GM20431 (cell line): ENCODE results near the gene OLA1.

Experiments
- in situ Hi-C: fragments of 300-500 bp; cut with MseI, MboI; formaldehyde crosslinking; loops from one replicate; pipeline ENCODE4 v1.15.0; 2020; ENCODE audit warnings: low sequenced_read_pairs; ENCODE audit not compliant: unreplicated experiment

The OLA1 gene

DNA sequence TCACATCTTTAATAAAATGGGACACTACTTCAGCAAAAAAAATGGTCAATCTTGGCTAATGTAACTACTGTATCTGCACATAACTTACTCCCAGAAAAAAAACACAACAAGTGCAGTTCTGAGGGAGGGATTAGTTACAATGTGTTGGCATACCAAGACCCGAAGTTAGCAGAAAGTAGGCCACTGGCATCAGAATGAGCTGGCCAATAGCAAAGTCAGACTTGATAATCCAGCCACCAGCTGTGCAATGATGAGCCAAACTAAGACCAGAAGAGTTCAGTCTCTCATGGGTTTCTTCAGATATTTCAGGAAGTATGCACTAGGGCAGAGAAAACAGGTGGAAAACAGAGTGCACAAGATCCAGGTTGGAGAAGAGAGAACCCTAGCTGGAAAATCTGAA lies 65.3 kb downstream of the OLA1 start:
- in situ Hi-C loops = no loop called here

DNA sequence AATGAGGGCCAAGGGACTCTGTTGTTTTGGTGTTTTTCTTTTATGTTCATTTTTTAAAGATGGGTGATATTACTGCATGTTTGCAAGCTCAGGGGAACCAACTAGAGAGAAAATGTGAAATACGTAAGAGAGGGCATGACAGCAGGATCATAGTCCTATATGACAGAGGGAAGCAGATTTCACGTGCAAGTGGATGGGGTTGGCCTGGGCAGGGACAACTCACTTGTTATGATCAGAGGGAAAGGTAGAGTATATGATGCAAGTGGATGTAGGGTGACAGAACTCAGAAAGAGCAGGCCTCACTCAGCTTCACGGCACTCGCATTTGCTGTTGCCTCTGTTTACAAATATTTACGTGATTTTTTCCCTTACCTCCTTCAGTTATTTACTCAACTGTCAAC lies 67.0 kb downstream of the OLA1 start:
- in situ Hi-C loops = no loop called here

DNA sequence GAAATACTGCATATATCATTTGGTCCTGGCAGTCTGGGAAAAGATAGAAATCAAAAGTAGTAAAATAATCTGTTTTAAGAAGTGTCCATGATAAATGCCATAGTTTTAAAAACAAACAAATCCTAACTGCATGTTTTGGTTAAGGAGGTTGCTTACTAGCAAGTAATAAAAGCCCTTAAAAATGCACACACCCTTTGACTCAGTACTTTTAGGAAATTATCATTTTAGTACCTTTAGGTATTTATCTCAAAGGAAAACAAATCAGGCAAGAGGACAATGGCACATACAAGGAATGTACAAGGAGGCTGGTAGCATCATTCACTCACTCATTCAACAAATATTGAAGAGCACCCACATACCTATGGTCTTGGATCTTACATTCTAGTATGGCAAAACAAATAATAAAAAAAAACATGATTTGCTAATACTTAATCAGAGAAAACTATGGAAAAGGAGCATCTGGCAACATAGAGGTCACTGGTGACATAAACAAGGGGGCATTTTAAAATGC lies 67.6 kb downstream of the OLA1 start:
- in situ Hi-C loops = no loop called here

DNA sequence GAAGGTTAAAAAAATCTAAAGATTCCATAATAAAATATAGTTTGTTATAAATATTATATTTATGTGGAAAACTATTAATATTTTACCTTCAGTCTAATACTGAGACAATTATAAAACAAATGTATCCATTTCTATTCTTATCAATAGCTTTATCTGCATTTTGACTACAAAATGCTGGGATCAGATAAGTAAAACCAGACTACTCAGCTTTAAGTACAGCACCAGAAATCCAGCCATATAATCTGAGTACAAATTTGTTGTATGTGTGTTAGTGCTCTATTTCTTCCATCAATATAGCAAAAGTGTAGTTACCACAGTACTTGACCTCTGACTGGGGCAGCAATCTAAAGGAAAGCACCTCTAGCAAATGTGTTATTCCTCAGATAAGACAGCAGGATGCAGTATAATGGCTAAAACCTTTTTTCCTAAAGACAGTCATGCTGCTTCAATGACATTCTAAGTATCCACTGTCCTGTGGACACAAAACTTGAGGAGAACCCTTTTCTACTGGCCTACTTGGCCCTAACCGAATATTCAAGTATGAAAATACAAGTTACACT lies 68.1 kb downstream of the OLA1 start:
- in situ Hi-C loops = no loop called here

DNA sequence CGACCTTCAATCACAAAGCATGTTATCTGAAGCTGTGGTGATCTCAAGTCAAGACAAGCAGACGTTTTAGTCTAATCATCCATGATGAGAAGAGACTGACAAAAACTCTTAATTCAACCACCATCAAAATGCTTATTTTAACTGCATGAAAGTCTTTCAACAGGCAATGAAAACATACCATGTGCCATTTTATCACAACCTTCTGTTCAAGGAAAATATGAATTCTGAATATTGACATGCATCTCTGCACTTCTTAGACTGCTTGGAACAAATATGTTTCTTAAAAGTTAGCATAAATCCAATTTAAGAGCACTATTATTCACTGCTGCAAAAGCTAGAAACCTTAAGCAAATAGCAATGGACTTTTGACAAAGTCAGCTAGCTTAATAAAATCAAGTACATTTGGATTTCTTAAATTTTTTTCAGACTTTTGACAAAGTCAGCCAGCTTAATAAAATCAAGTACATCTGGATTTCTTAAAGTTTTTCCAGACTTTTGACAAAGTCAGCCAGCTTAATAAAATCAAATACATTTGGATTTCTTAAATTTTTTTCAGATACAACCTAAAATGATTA lies 70.9 kb downstream of the OLA1 start:
- in situ Hi-C loops = no loop called here

DNA sequence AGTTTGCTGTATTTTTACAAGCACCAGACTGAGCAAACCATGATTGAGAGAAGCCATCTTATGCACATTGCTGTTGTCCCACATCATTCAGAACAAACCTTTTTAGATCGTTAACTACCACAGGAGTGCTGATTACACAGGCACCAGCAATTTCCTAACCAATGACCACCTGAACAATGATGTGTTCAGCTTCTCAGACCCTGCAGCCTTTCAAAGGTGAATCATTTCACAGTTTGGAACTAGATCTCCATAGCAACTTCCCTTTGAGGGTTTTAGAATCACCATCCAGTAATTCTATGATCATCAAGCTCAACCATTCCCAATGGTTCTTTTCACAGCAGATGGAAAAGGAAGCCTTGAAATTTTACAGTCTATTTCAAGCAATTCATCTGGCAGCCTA lies 71.4 kb downstream of the OLA1 start:
- in situ Hi-C loops = no loop called here

DNA sequence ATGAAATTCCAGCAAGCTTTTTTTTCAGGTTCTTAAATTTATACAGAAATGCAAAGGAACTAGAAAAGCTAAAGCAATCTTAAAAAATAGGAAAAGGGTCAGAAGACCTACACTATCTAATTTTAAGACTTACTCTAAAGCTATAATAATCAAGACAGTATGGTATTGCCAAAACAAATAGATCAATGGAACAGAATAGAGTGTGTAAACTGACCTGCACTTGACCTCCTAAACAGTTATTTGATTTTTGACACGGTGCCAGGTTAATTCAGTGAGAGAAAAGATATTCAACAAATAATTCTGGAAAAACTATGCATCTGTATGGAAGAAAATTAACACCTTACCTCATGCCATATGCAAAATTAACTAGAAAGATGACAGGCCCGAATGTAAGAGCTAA lies 73.6 kb downstream of the OLA1 start:
- in situ Hi-C loops = no loop called here

DNA sequence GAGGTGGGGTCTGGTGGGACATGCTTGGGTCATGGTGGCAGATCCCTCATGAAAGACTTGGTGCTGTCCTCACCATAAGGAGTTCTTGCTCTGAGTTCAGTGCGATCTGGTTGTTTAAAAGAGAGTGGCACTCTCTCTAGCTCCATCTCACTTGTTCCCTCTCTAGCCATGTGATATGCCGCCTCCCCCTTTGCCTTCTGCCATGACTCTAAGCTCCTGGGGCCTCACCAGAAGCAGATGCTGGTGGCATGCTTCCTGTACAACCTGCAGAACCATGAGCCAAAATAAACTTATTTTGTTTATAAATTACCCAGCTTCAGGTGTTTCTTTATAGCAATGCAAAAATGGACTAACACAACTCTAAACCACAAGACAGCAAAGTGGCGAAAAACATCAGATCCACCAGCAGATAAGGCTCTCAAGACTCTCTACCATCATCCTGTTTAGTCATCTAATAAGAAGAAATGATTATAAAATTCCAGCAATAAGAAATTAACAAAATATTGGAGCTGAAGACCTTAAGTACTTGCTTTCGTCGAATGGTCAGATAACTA lies 75.5 kb downstream of the OLA1 start:
- in situ Hi-C loops = no loop called here

DNA sequence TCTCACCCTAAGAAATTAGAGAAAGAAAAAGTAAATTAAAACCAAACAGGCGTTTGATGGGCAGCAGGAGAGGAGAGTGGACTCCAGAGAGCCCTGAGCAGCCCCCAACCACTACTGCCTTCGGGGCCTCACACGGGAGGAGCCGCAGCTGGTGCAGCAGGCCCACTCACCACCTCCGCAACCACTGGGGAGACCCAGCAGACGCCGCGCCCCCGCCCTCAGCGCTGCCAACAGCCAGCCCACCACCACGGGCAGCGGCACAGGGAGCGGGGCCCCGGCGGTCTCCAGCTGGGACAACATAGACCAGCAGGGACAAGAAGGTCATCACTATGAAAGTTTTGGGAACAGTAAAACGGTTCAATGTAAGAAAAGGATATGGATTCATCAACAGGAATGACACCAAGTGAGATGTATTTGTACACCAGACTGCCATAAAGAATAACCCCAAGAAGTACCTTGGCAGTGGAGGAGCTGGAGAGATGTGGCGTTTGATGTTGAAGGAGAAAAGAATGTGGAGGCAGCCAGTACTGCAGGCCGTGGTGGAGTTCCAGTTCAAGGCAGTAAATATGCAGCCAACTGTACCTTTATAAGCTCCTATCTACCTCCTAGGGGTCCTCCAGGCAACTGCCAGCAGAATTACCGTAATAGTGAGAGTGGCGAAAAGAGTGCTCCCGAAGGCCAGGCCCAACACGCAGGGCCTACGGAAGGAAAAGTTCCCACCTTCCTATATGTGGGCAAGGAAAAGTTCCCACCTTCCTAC lies 76.5 kb downstream of the OLA1 start:
- in situ Hi-C loops = no loop called here

DNA sequence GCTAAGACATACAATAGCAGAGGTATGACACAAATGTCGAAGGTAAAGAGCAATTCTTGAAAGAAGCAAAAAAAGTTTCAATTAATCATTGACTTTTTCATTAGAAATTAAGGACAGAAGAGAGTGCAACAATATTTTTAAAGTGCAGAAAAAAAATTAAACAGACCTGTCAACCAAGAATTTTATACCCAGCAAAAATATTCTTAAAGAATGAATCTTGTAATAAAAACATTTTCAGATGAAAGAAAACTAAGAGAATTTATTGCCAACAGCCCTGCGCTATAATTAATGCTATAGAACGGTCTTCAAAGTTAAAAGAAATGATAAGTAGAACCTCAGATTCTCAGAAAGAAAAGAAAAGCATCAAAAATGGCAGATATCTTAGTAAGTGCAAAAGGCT lies 79.0 kb downstream of the OLA1 start:
- in situ Hi-C loops = no loop called here

DNA sequence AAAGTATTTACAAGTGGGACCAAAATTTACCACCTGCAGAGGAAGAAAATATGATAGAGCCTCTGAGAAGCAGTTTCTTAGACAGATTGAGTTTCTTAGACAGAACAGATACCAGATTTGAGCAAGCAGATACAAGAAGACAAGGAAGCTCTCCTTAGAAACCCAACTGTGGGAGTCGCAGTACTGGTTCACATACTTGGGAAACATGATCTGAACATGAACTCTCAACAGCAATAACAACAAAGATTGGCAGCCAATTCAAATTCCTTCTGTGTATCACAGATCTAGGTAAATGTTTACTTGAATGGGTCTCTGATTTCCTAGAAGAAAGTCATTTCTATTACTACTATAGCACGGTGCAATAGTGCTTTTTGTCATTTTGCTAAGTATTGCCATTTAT lies 82.1 kb downstream of the OLA1 start:
- in situ Hi-C loops = no loop called here

DNA sequence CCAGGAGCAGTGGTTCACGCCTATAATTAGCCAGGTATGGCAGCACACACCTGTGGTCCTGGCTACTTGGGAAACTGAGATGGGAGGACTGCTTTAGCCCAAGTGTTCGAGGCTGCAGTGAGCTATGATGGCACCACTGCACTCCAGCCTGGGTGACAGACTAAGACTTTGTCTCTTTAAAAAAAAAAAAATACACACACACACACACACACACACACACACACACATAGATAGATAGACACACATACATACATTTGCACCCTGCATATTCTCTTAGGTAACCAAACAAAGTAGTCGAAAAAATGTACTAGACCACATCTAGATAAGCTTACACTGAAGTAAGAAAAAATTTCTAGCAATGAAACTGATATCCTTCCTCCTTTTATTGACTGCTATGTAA lies 86.8 kb downstream of the OLA1 start:
- in situ Hi-C loops = no loop called here

DNA sequence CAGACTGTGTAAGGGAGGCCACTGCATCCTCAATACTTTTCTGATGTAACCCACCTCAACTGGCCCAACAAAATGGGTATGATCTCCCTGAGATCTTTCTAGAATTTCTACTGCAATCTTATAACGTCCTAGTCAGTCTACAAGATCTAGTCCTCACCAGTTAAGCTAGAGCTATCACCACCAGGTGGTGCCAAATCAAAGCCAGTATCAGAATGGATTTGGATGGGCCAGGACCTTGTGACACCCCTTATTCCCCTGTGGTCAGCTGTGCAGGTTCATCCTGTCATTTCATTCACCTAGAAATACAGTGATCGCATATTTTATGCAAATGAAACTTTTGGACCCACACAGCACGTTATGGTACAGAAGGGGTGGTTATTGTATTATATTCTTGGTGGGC lies 90.3 kb downstream of the OLA1 start:
- in situ Hi-C loops = no loop called here

DNA sequence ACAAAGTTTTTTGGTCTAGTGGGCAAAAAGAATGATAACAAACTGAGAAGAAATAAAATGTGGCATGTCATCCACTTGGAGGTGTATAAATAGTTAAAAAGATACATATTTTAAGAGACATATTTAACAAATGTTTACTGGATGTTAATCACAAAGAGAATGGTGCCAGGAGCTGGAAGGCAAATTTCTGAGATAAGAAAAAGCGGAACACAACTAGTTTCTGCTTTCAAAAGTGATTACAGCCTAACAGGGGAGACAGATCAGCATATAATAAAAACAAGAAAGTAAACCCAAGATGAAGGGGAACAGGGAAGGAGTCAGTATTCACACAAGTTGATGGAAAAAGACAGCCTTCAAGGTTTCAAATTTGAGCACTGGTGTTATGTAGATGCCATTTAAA lies 91.3 kb downstream of the OLA1 start:
- in situ Hi-C loops = no loop called here

DNA sequence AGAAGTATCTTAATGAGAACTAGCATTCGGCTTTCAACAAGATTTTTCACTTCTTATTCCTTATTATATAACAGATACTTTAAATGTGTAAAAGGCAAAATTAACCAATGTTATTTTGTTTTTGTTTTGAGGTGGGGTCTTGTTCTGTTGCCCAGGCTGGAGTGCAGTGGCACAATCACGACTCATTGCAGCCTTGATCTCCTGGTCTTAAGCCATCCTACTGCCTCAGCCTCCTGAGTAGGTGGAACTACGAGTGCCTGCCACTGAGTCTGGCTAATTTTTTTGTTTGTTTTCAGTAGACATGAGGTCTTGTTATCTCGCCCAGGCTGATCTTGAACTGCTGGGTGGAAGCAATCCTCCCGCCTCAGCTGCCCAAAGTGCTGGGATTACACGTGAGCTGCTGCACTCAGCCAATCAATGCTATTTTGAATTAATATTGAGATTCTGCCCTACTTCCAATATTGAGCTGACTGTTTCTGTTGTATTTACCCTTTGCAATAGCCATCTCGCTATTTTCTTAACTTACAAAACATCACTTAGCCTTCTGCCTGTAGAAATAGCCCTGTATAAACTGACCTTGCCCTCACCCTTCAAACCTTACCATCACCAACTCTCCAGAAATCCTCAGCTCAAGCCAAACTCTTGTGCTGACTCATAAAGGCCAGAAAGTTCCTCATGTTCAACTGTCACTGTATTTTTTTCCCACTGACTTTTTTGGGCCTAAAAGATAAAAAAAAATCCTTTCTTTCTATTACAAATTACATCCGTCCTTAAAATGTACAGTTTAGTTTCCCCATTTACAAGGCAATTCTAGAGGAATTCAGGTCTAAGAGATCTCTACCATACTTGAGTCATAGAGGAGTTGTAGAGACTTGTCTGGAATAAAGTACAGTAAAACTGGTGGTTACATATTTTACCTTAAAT lies 94.3 kb downstream of the OLA1 start:
- in situ Hi-C loops = no loop called here

DNA sequence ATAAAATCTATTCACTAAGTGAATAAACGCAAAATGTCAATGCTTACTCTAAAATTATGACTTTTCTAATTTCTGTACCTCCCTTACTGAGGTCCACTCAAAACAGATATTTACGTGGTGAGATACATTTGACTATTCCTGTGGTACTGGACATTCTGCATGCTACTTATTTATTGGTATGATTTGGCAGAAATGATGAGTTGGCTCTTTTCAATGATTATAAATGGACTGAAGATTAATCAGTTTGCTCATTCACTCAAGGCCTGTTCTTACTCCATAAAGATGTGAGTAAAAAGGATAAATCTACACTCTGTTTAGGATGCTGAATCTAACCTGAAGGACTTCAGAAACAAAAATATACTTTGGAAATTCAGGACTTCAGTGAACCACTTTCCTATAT lies 98.8 kb downstream of the OLA1 start:
- in situ Hi-C loops = no loop called here

DNA sequence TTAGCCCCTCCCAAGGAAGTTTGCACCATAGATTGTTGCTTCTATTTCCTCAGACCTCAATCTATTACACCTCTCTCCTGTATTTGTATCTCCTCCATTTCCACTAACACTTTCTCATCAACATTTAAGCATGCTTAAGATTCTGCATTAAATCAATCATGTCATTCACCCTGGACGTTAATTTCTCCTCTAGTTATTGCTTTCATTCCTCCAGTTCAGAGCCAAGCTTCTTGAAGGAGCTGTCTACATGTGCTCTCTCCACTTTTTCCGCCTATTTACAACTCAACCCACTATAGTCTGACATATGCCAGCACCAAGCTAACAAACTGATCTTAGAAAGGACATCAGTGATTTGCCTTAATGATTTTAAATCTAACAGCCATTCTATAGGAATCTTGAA lies 99.5 kb downstream of the OLA1 start:
- in situ Hi-C loops = no loop called here

DNA sequence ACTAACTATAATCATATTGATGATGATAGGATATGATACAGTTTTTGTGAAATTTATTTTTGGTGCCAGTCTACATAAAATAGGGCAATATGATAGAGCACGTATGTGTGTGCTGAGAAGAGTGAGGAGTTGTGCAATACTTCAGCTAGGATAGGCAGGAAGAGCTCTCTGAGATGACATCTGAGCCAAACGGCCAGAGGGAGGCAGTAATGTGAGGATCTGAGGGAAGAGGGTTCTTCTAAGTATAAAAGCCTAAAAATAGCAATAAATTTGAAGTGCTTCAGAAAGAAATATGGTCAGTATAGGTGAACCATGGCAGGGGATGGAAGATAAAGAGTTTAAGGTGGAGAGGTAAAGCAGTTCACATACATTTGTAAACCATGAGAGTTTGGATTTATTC lies 102.5 kb downstream of the OLA1 start:
- in situ Hi-C loops = no loop called here

DNA sequence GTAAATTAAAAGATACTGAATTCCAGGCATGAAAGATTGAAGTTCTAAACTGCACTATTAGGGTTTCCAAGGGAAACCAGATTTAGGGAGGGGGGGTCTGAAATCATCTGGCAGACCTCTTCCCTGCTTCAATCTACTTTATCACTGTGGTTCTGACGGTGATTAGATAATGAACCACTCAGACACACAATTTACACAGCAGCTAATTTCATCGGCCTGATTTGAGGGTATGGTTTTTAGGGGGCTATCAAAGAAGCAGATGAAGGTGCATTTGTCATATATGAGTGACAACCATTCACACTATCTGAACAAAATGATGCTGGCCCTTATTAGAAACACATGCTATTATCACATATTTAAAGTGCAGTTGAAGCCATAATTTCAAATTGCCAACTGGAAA lies 106.0 kb downstream of the OLA1 start:
- in situ Hi-C loops = no loop called here

DNA sequence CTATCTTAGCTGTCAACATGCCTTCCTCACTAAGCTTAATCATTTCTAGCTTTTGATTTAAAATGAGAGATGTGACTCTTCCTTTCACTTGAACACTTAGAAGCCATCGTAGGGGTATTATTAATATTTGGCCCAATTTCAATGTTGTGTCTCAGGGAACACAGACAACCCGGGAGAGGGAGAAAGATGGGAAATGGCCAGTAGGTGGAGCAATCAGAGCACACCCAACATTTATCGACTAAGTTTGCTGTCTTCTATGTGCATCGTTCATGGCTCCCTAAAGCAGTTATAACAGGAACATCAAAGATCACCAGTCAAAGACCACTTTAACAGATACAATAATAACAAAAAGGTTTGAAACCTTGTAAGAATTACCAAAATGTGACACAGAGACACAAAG lies 110.2 kb downstream of the OLA1 start:
- in situ Hi-C loops = no loop called here
